Measurements from ENCODE around the gene CENPQ. TPM values are rescaled to one million over a fixed set of nuclear protein-coding genes. Genes with fewer than 3 reads are reported as not detected.
"Not testable (repeated sequence)": the region's sequence is repeated elsewhere in the genome, so short reads cannot be mapped to it uniquely, and the experiment has no call there.

CENPQ gene, protein sequence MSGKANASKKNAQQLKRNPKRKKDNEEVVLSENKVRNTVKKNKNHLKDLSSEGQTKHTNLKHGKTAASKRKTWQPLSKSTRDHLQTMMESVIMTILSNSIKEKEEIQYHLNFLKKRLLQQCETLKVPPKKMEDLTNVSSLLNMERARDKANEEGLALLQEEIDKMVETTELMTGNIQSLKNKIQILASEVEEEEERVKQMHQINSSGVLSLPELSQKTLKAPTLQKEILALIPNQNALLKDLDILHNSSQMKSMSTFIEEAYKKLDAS
- 4.5 TPM for total RNA-seq

DNA sequence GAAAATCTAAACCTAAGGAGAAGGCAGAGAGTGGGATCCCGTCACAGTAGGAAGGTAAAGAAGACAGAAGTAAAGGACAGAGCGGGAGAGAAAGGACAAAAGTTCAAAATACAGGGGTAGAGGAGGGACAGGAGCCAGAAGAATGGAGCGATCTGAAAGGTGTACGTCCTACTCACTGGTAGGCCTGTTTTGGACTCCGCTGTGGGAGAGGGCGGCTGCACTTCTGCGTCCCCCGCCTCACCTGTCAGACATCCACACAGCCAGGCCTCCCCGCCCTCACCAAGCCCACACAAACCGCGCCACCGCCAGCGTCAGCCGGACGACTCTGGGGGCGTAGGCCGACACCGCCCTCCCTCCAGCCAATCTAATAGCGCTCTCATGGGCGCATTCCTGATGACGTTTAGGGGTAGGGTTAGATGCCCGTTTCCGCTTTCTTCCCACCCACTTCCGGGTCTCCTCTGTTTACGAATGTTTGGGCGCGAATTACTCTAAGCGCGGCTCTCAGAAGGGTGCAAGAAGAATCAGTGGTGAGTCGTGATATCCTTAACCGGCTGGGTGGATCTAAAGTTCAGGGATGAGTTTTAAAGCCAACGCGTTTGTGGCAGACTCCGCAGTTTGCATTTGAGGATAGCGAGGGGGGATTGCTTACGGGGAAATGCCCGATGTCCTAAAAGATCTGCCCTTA is at the start of gene CENPQ, which contains the start of gene MMUT:
Gene CENPQ, plus strand, starts transcription at position 444 of the 685 bp plus-strand sequence. CDS start 6,807 bp downstream, outside the sequence.
Gene MMUT, minus strand, starts transcription at position 327 of the 685 bp plus-strand sequence. CDS start 3,787 bp downstream, outside the sequence.
- peak; percentile 71 to 84 for DNase-seq (ENCODE audit: low spot score in 2 of 2)
- peak; percentile 47 for FAIRE-seq

DNA sequence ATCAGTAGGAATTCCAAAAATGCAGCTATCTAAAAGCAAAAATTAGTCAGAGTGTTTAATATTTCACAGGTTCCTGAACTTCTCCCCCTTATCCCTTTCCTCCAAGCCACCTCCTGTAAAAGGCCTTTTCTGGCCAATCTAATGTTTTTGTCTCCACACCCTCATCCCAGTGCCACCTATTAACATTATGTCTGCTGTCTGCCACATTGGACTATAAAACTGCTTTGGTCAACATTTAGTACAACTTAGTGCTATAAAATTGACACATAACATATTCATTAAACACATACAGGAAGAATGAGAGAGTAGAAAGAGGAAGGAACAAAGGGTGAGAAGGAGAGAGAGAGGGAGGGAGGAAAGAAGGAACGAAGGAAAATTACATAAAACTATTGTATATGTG is 47.8 kb upstream of the CENPQ start:
- FAIRE-seq (no peak), DNase-seq (ENCODE audit: low spot score in 2 of 2) (no peak)

DNA sequence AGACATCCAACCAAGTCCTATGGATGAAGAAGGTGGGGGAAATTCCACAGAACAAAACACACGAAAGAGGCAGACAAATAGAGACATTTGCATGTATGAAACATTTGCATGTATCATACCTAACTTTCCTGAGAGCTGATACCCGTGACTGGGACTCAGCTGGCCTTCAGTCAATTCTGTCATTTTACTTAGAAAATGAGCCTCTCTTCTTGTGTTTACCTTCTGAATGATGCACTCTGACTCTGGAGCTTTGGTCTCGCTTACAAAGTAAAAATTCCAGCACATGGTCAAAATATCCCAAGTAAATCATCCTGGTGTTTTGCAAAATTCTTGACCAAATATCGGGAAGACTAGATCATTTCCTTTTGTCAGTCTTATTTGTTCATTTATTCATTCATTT is 47.0 kb upstream of the CENPQ start:
- FAIRE-seq: no peak
- DNase-seq (ENCODE audit: low spot score in 2 of 2): no peak

DNA sequence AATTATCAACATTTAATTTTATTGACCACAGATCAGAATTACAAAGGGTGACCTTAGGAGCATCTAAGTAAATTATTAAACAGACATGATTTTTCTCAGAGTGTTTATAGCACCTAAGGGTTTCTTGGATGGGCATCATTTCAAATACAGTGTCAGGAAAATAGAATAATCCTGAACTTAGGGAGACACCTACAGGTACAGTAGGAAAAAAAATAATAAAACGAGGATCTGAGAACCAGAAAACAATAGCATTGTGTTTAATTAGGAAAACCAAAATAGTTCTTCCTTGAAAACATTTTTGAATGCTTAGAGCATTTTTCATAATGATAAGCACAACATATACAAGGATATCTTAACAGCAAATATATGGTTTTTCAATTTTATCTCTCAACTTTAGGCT is 39.4 kb upstream of the CENPQ start:
- FAIRE-seq (no peak), DNase-seq (ENCODE audit: low spot score in 2 of 2) (no peak)

DNA sequence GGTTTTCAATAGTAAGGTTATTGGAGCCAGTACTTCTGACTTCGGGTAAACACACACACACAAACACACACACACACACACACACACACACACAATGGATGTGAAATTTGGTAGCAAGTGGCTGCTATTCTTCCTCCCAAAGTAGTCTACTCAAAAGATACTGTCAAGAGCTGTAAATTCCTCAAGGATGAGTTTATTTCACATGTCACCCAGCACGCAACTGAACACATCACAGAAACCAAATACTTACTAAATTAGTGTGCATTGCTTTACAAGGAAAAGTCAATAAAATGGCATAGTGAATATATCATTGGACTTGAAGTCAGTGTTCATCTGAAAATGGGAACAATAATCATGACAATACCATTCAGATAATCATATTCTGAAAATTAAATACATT is 33.0 kb upstream of the CENPQ start:
- DNase-seq (ENCODE audit: low spot score in 2 of 2) (no peak), FAIRE-seq (no peak)

DNA sequence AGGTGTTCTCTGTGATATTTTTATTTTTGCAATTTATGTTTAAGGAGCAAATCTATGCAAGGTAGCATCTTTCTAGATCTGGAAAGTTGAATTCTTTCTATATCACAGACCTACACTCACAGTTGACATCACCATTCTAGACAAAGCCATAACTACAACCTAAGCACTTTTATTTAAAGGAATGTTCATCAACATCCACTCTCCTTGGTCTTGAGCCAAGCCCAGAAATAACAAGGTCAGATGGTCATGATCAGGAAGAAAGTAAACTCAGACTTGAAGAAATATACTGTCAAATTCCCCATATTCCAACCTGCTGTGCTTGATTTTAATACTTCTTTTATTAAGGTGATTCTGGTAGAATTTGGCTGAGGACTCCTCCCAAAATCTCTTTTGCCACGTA is 32.3 kb upstream of the CENPQ start:
- FAIRE-seq: no peak
- DNase-seq (ENCODE audit: low spot score in 2 of 2): no peak

DNA sequence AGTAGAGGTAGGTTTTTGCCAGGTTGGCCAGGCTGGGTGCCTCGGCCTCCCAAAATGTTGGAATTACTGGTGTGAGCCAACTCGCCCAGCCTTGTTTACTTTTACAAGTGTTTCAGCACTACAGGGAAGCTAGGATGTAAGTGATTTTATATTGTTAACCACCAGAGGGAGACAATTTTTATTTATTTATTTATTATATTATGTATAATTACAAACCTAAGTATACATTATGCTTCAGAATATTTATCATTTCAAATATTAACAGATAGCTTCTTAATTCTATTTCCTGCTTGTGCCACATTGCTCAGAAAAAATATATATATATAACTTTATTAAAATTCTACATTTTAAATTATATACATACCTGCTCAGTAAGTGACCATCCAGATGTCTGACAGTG is 9.9 kb upstream of the CENPQ start:
- no peak for FAIRE-seq
- no peak for DNase-seq (ENCODE audit: low spot score in 2 of 2)

DNA sequence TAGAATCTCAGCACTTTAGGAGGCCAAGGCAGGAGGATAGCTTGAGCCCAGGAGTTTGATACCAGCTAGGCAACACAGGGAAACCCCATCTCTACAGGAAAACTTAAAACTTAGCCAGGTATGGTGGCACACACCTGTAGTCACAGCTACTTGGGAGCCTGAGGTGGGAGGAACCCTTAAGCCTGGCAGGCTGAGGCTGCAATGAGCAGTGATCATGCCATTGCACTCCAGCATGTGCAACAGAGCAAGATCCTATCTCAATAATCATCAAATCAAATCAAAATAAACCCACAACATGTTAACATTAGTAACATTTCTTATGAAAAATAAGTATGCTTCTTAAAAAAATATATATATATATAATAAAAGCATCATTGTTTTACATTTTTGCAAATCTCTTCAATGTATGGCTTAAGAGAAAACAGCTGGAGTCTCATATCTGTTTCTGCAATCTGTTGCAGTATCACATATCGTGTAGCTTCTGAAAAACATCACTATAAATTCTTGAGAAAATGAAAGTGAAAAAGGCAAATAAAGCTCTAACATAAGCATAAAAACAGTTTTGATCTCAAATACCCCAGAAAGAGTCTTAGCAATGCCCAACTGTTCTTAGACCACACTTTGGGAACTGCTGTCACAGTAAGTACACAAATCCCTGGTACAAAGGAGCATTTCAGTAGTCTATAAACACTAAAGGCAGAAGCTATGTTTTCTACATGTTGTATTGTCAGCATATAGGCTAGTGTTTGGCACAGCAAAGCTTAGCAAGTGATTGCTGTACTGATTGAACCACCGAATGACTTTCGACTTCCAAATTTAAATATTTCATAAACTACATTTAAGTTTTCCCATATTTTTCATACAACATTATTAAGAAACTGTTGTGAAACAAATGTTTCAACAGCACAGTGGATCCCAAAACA is 8.1 kb upstream of the CENPQ start:
- DNase-seq (ENCODE audit: low spot score in 2 of 2): no peak
- FAIRE-seq: no peak

DNA sequence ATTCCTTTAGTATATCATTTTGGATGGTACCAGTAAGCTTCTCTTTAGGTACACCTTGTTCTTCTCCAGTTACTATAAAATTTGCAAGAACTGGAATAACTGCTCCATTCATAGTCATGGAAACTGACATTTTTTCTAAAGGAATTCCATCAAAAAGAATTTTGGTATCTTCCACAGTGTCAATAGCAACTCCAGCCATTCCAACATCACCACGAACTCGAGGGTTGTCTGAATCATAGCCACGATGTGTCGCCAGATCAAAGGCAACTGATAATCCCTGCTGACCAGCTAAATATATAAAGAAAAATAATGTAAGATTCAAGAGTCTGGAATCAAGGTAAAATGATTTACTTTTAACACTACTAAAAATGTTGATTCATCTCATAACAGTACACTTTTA is 5.4 kb upstream of the CENPQ start:
- no peak for FAIRE-seq
- DNase-seq (ENCODE audit: low spot score in 2 of 2): no peak

DNA sequence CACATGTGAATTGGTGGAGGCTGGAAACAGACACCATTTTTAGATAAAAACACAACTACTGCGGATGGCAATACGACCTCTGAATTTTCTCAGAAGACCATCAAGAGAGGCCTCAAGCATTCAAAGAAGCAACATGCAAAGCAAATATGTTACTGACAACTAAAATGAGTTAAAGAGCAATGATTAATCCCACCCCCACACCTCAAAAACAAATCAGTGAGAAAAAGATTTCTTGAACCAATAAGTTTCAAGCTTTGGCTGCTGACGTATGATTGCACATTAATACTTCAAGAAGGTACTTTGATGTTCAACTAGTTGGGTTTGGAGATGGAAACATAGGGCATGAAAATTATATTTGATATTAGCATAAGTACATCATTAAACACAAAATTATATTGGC is 1.1 kb upstream of the CENPQ start:
- DNase-seq (ENCODE audit: low spot score in 2 of 2): no peak
- FAIRE-seq: no peak

DNA sequence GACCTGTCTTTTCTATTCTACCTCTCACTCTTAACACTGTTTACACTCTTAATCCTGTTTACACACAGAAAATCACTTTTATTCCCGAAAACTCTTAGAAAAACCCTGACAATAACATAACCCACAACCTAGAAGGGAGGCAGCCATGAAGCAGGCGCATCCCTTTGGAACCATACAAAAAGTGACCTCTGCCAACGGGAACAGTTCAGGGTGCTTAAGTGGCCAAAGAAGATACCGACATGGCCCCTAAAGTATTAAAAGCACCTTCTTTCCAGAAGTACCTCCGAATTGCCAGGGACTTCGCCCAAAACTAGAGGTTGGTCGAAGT is 607 bp upstream of the CENPQ start:
- no peak for FAIRE-seq
- DNase-seq (ENCODE audit: low spot score in 2 of 2): no peak

DNA sequence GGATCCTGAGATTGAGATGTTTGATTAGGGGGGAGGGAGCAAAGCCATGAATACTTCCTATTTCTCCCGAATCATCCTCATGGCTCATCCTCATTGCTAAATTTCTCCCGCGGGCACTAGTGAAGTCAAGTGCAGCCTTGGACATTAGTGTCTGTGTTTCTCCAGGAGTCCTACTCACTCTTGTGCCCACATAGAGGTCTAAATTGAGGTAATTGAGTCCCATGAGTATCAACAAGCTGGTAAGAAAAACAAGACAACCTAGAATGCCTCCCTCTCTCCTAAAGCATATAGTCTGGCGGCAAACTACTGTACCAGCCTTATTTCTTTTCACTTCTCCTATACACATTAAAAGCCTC is 420 bp downstream of the CENPQ start:
- FAIRE-seq: no peak
- no peak for DNase-seq (ENCODE audit: low spot score in 2 of 2)

DNA sequence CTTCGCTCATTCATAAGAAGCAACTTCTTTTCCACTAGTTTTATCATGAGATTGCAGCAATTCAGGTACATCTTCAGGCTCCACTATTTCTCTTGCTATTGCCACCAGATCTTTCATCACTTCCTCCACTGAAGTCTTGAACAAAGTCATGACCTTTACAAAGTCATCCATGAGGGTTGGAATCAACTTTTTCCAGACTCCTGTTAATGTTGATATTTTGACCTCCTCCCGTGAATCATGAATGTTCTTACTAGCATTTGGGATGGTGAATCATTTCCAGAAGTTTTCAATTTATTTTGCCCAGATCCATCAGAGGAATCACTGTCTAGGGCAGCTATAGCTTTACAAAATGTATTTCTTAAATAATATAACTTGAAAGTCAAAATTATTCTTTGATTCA is 1.5 kb downstream of the CENPQ start:
- FAIRE-seq (no peak), DNase-seq (ENCODE audit: low spot score in 2 of 2) (no peak)

DNA sequence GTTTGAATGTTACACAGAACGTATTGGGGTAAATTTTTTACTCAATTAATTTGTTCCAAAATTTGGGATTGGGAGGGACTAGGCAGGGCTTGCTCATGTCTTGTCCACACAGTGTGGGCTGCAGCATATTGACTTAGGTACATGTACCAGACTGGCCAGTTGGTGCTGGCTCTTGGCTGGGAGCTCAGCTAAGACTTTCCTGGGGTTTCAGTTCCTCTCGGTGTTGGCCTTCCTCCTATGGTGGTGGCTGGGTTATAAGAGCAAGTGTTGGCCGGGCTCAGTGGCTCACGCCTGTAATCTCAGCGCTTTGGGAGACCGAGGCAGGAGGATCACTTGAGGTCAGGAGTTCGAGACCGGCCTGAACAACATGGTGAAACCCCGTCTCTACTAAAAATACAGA is 4.9 kb downstream of the CENPQ start:
- FAIRE-seq (no peak), DNase-seq (ENCODE audit: low spot score in 2 of 2) (no peak)

DNA sequence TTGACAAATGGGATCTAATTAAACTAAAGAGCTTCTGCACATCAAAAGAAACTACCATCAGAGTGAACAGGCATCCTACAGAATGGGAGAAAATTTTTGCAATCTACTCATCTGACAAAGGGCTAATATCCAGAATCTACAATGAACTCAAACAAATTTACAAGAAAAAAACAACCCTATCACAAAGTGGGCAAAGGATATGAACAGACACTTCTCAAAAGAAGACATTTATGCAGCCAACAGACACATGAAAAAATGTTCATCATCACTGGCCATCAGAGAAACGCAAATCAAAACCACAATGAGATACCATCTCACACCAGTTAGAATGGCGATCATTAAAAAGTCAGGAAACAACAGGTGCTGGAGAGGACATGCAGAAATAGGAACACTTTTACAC is 13.4 kb downstream of the CENPQ start:
- not testable (repeated sequence) for DNase-seq (ENCODE audit: low spot score in 2 of 2); FAIRE-seq

DNA sequence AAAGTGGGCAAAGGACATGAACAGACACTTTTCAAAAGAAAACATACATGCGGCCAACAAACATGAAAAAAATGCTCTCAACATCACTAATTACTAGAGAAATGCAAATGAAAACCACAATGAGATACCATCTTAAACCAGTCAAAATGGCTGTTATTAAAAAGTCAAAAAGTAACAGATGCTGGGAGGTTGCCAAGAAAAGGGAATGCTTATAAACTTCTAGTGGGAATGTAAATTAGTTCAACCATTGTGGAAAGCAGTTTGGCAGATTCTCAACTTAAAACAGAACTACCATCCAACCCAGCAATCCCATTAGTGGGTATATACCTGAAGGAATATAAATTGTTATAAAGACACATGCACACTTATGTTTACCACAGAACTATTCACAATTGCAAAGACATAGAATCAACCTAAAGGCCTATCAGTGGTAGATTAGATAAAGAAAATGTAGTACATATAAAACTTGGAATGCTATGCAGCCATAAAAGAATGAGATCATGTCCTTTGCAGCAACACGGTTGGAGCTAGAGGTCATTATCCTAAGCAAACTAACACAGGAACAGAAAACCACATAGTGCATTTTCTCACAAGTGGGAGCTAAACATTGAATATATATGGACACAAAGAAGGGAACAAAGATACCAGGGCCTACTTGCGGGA is 16.3 kb downstream of the CENPQ start:
- DNase-seq (ENCODE audit: low spot score in 2 of 2): no peak
- FAIRE-seq: no peak

DNA sequence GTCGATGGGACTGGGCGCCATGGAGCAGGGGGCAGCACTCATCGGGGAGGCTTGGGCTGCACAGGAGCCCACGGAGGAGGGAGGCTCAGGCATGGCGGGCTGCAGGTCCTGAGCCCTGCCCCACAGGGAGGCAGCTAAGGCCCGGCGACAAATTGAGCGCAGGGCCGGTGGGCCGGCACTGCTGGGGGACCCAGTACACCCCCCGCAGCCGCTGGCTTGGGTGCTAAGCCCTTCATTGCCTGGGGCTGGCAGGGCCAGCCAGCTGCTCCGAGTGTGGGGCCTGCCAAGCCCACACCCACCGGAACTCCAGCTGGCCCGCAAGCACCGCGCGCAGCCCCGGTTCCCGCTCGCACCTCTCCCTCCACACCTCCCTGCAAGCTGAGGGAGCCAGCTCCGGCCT is 18.7 kb downstream of the CENPQ start:
- FAIRE-seq; DNase-seq (ENCODE audit: low spot score in 2 of 2): not testable (repeated sequence)

DNA sequence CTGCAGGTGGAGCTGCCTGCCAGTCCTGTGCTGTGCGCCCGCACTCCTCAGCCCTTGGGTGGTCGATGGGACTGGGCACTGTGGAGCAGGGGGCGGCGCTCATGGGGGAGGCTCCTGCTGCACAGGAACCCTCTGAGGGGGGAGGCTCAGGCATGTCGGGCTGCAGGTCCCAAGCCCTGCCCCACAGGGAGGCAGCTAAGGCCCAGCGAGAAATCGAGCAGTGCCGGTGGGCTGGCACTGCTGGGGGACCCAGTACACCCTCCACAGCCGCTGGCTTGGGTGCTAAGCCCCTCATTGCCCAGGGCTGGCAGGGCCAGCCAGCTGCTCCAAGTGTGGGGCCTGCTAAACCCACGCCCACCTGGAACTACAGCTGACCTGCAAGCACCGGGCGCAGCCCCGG is 20.2 kb downstream of the CENPQ start:
- not testable (repeated sequence) for DNase-seq (ENCODE audit: low spot score in 2 of 2); FAIRE-seq

DNA sequence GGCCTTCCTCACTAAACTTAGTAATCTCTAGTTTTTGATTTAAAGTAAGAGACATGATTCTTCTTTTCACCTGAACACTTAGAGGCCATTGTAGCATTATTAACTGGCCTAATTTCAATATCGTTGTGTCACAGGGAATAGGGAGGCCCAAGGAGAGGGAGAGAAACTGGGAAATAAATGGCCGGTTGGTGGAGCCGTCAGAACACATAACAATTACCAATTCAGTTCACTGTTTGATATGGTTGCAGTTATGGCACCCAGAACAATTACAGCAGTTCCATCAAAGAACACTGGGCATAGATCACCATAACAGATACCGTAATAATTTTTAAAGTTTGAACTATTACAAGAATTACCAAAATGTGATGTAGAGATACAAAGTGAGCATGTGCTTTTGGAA is 27.5 kb downstream of the CENPQ start:
- DNase-seq (ENCODE audit: low spot score in 2 of 2) (no peak), FAIRE-seq (no peak)

DNA sequence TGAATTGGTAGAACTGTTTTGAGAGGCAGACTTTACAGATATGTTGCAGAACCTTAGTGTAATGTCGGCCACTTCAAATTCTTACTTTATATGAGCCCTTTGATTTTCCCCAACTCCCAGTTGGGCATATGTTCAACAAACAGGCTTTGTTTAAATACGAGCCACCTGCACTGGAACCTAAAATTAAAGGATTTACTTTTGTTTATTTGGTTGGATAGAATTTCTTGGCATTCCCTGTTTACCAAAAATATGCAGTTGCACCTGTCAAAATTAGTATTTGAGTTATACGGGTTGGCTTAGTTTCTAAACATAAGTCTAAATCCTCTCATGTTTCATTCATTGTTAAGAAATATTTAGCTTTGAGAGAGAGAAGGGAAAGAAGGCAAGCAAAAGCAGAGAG is 34.1 kb downstream of the CENPQ start:
- FAIRE-seq (no peak), DNase-seq (ENCODE audit: low spot score in 2 of 2) (no peak)

DNA sequence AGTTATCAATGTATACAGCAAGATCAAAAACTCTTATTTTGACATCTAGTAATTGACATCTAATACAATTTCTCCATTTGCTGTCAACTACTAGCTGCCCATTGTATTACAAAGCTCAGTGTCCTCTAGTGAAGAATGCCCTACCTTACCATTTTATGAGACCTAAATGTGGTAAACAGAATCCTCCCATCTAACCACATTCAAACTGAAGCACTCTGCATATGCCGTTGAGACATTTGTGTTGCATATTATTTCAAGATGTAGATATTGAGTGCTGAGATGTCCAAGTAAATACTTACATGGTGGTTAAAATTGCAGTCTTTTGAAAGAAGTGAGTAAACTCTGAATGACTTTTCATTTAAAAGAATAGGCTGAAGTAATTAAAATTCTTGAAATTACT is 36.0 kb downstream of the CENPQ start:
- DNase-seq (ENCODE audit: low spot score in 2 of 2): no peak
- no peak for FAIRE-seq

Measured in frontal cortex (tissue), 4 donors.